Hepatocyte (in vitro differentiated cells): ENCODE results near the gene CENPC.

Experiments used
- CTCF ChIP-seq: fragments of 200-600 bp; sonication (generic); IDR thresholded peaks from 2 replicates; pipeline ENCODE4 v1.5.1; 2016; ENCODE audit warnings: antibody characterized with exemption, mild to moderate bottlenecking; ENCODE audit not compliant: poor library complexity
- EZH2 ChIP-seq: fragments of 200-600 bp; sonication (generic); IDR thresholded peaks from 2 replicates; pipeline ENCODE4 v1.6.1; 2016; ENCODE audit warnings: antibody characterized with exemption, mild to moderate bottlenecking, borderline replicate concordance

GRCh38 chr4:67468830-67469229 lies 76.5 kb downstream of the CENPC start:
- TF ChIP-seq CTCF (no peak), EZH2 (no peak)
